Smooth muscle cell (in vitro differentiated cells): ENCODE measurements around the gene NCAM2. TPM values are rescaled to one million over a fixed set of nuclear protein-coding genes. Genes with fewer than 3 reads are reported as not detected.

Experiments used
- DNase-seq: peaks from one replicate; lab custom pipeline; 2025; ENCODE audit not compliant: unreplicated experiment; lab: John Stamatoyannopoulos, UW
- H2AFZ ChIP-seq: fragments of 200-600 bp; sonication (generic); 2 replicates; pipeline ENCODE4 v1.6.0; 2016; ENCODE audit warnings: antibody characterized with exemption, low read depth, mild to moderate bottlenecking
- H3F3A ChIP-seq: fragments of 200-600 bp; sonication (generic); 2 replicates; pipeline ENCODE4 v1.6.0; 2017; ENCODE audit warnings: antibody characterized with exemption, low read depth
- H3K27ac ChIP-seq: fragments of 200-600 bp; sonication (generic); 2 replicates; pipeline ENCODE4 v1.5.1; 2016; ENCODE audit warnings: low read depth, mild to moderate bottlenecking
- H3K27me3 ChIP-seq: fragments of 200-600 bp; sonication (generic); 2 replicates; pipeline ENCODE4 v1.6.1; 2016; ENCODE audit warnings: low read depth, mild to moderate bottlenecking
- H3K36me3 ChIP-seq: fragments of 200-600 bp; sonication (generic); 2 replicates; pipeline ENCODE4 v1.5.1; 2016; ENCODE audit warnings: low read depth
- H3K4me1 ChIP-seq: fragments of 200-600 bp; sonication (generic); 2 replicates; pipeline ENCODE4 v1.5.1; 2016; ENCODE audit warnings: low read depth
- H3K4me2 ChIP-seq: fragments of 200-600 bp; sonication (generic); 2 replicates; pipeline ENCODE4 v1.6.0; 2016; ENCODE audit warnings: mild to moderate bottlenecking
- H3K4me3 ChIP-seq: fragments of 200-600 bp; sonication (generic); 2 replicates; pipeline ENCODE4 v1.5.1; 2016; ENCODE audit warnings: mild to moderate bottlenecking
- H3K79me2 ChIP-seq: fragments of 200-600 bp; sonication (generic); 2 replicates; pipeline ENCODE4 v1.6.0; 2016; ENCODE audit warnings: low read depth, mild to moderate bottlenecking
- H3K9ac ChIP-seq: fragments of 200-600 bp; sonication (generic); 2 replicates; pipeline ENCODE4 v1.6.0; 2016; ENCODE audit warnings: low read depth
- H3K9me3 ChIP-seq: fragments of 200-600 bp; sonication (generic); replicated peaks from 2 replicates; pipeline ENCODE4 v1.5.1; 2016; ENCODE audit warnings: low read depth
- H4K20me1 ChIP-seq: fragments of 200-600 bp; sonication (generic); 2 replicates; pipeline ENCODE4 v1.6.0; 2016; ENCODE audit warnings: low read depth
- CTCF ChIP-seq: fragments of 200-600 bp; sonication (generic); IDR thresholded peaks from 2 replicates; pipeline ENCODE4 v1.5.1; 2017; ENCODE audit warnings: borderline replicate concordance, mild to moderate bottlenecking, antibody characterized with exemption; ENCODE audit not compliant: insufficient read depth, poor library complexity, severe bottlenecking
- WGBS: methylation state at CpG from one replicate; pipeline ENCODE4 v1.1.7; 2016; ENCODE audit warnings: low lambda C conversion rate; 5-methylcytosine and 5-hydroxymethylcytosine counted together
- polyA plus RNA-seq: library from polyadenylated mRNA; unstranded; fragments of >200 nt; fragmentation: Nextera tagmentation; extraction: Ambion mirVana; gene quantifications from 2 replicates; pipeline ENCODE4 v1.2.1, GENCODE V29; 2016
- total RNA-seq: library from RNA; depleted of rRNA; stranded (reverse); fragments of >200 nt; gene quantifications from 2 replicates; pipeline ENCODE4 v1.2.3, GENCODE V29; 2014

Gene NCAM2
- total and polyA plus RNA-seq, 2 experiments from 2014 or later: 0.49 to 0.77 TPM

DNA sequence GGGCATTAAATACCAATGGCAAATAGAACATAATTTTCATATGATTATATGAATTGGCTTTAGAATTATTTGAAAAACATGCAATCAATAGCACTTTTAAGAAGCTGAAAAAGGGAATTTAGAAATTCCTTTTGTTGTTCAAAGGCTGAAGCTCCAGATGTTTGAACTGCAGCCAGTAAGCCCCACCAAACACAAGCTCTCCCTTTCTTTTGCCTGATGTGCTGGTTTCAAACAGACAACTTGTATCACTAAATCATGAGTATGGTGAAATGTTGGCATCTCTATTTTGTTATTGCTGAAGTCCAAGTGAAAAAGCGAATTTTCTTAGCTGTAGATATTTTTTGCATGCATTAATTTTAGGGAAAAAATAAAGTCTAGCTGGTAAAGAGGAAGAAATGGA, 27.5 kb upstream of the NCAM2 start:
- no peak overlapping the region for H3K4me2 ChIP-seq
- H2AFZ ChIP-seq: no peak overlapping the region
- H3K9me3 ChIP-seq: no peaks in the 10 kb centered on the region
- H3K27ac ChIP-seq: no peak overlapping the region
- no peak overlapping the region for H3K9ac ChIP-seq
- H3F3A ChIP-seq: no peaks in the 10 kb centered on the region
- H3K79me2 ChIP-seq: no peaks in the 10 kb centered on the region
- H4K20me1 ChIP-seq: no peaks in the 10 kb centered on the region
- DNase-seq: no peak
- 7% methylated on average over 1 of the region's 1 CpG for WGBS
- no peaks in the 10 kb centered on the region for H3K27me3 ChIP-seq
- H3K4me3 ChIP-seq: no peak overlapping the region
- H3K4me1 ChIP-seq: no peaks in the 10 kb centered on the region
- no peaks in the 10 kb centered on the region for H3K36me3 ChIP-seq
- no peak for TF ChIP-seq CTCF

GRCh38 chr21:20971296-20971921, 26.8 kb upstream of the NCAM2 start:
- Histone ChIP-seq H3K4me3 (no peak overlapping the region), H3K36me3 (no peaks in the 10 kb centered on the region), H3K4me1 (no peaks in the 10 kb centered on the region), H3K79me2 (no peaks in the 10 kb centered on the region), H4K20me1 (no peaks in the 10 kb centered on the region), H3F3A (no peaks in the 10 kb centered on the region), H3K27me3 (no peaks in the 10 kb centered on the region), H3K9ac (no peak overlapping the region), H3K9me3 (no peaks in the 10 kb centered on the region), H2AFZ (no peak overlapping the region), H3K4me2 (no peak overlapping the region), H3K27ac (no peak overlapping the region)
- no peak for DNase-seq
- 15% methylated on average over 2 of the region's 2 CpGs for WGBS
- peak; percentile 65 for TF ChIP-seq CTCF

- Histone ChIP-seq H4K20me1 (no peaks in the 10 kb centered on the region), H3K36me3 (no peaks in the 10 kb centered on the region), H3K4me1 (peaks cover 10% of the 10 kb centered on the region), H3K27ac (no peak overlapping the region), H3K27me3 (peaks cover 50% of the 10 kb centered on the region), H3K4me2 (no peak overlapping the region), H3K79me2 (no peaks in the 10 kb centered on the region), H3K4me3 (no peak overlapping the region), H2AFZ (no peak overlapping the region), H3K9me3 (no peaks in the 10 kb centered on the region), H3K9ac (no peak overlapping the region), H3F3A (no peaks in the 10 kb centered on the region)
- 83% methylated on average over 7 of the region's 7 CpGs for WGBS
- TF ChIP-seq CTCF: no peak
- no peak for DNase-seq
These were observed 3.4 kb upstream of the NCAM2 start for GRCh38 chr21:20994790-20995189.
